HG03159 (cell line): ENCODE data around the gene ANK2.

Experiments used
- ATAC-seq: cut with Tn5 transposase; IDR thresholded peaks from one replicate; pipeline ENCODE4 v1.9.1; 2021; ENCODE audit warnings: mild to moderate bottlenecking, moderate library complexity; ENCODE audit not compliant: unreplicated experiment

The ANK2 gene

GRCh38 chr4:113433116-113433515 is 383.7 kb downstream of the ANK2 start:
- no peak for ATAC-seq
